A549 (cell line): ENCODE measurements around the gene PPP1R13L. TPM values are rescaled to one million over a fixed set of nuclear protein-coding genes. Genes with fewer than 3 reads are reported as not detected.
A peak's percentile ranks its signal among the peaks of the same experiment; 100 is the strongest.

Experiments used
- ATAC-seq, 2 experiments: fragments of 200-7000 bp in 1 of 2; fragments of >200 bp in 1 of 2; cut with Nextera tagmentation in 1 of 2; cut with Tn5 transposase in 1 of 2; 3 replicates each; pipeline versions ENCODE4 v1.8.0 to v1.9.1; 2018 to 2020; ENCODE audit warnings: mild to moderate bottlenecking in 1 of 2, moderate library complexity in 1 of 2
- CTCF ChIA-PET: fragments of 300-600 bp; sonication (Branson Sonifier 250); formaldehyde crosslinking; extraction: SDS; loops from one replicate; lab custom pipeline; 2021; ENCODE audit warnings: antibody characterized with exemption, inconsistent platforms; lab: Yijun Ruan, JAX
- POLR2A ChIA-PET: fragments of 350-600 bp; formaldehyde crosslinking; extraction: SDS; loops from one replicate; lab custom pipeline; 2021; ENCODE audit warnings: antibody characterized with exemption, inconsistent platforms; lab: Yijun Ruan, JAX
- DNase-seq, 2 experiments: peaks; one replicate each; pipeline versions ENCODE4 v3.0.0 to v3.0.0-alpha.2; 2011 to 2016; ENCODE audit warnings: low read depth in 1 of 2, low spot score in 1 of 2
- FAIRE-seq: peaks from 2 replicates; lab custom pipeline; 2011; peaks lifted over from hg19 to GRCh38; lab: Jason Lieb, UNC
- H3K27ac ChIP-seq, 2 experiments: fragments of >200 bp; sonication (Bioruptor Twin); formaldehyde crosslinking; 3 replicates each; pipeline ENCODE4 v1.5.1; 2016 to 2017
- H3K4me1 ChIP-seq: fragments of >200 bp; sonication (Bioruptor Twin); formaldehyde crosslinking; 3 replicates; pipeline ENCODE4 v1.6.1; 2016
- H3K4me2 ChIP-seq: fragments of >200 bp; sonication (Bioruptor Twin); formaldehyde crosslinking; 3 replicates; pipeline ENCODE4 v1.6.1; 2016
- H3K4me3 ChIP-seq: fragments of >200 bp; sonication (Bioruptor Twin); formaldehyde crosslinking; 3 replicates; pipeline ENCODE4 v1.5.1; 2016
- H3K9me3 ChIP-seq: fragments of >200 bp; sonication (Bioruptor Twin); formaldehyde crosslinking; 3 replicates; pipeline ENCODE4 v1.6.1; 2016
- CBX2 ChIP-seq: fragments of 200-600 bp; sonication (generic); IDR thresholded peaks from 2 replicates; pipeline ENCODE4 v1.6.1; 2016; ENCODE audit warnings: low read depth, mild to moderate bottlenecking, borderline replicate concordance
- CHD4 ChIP-seq: fragments of 200-600 bp; sonication (generic); IDR thresholded peaks from 2 replicates; pipeline ENCODE4 v1.6.1; 2016; ENCODE audit warnings: antibody characterized with exemption, mild to moderate bottlenecking, borderline replicate concordance
- E2F6 ChIP-seq: IDR thresholded peaks from 2 replicates; pipeline ENCODE4 v1.6.1; 2012; ENCODE audit warnings: low read depth, borderline replicate concordance
- ESRRA ChIP-seq: fragments of 150-350 bp; IDR thresholded peaks from 2 replicates; pipeline ENCODE4 v1.6.1; 2014; ENCODE audit warnings: mild to moderate bottlenecking, low read length, borderline replicate concordance
- FOSB ChIP-seq: fragments of 250-450 bp; sonication (Bioruptor Pico); IDR thresholded peaks from 2 replicates; pipeline ENCODE4 v1.5.0; 2020; ENCODE audit warnings: mild to moderate bottlenecking, moderate library complexity
- HDAC2 ChIP-seq: fragments of 200-600 bp; sonication (generic); IDR thresholded peaks from 2 replicates; pipeline ENCODE4 v1.6.1; 2016
- HEYL ChIP-seq: fragments of 250-450 bp; sonication (Bioruptor Pico); IDR thresholded peaks from 2 replicates; pipeline ENCODE4 v1.8.0; 2021; ENCODE audit warnings: mild to moderate bottlenecking, moderate library complexity
- HOXB5 ChIP-seq: fragments of 250-450 bp; sonication (Bioruptor Pico); IDR thresholded peaks from 2 replicates; pipeline ENCODE4 v1.5.0; 2020; ENCODE audit warnings: mild to moderate bottlenecking, moderate library complexity
- JUNB ChIP-seq: fragments of >200 bp; sonication (Bioruptor Twin); formaldehyde crosslinking; IDR thresholded peaks from 2 replicates; pipeline ENCODE4 v1.6.1; 2016
- KDM1A ChIP-seq: fragments of 200-600 bp; sonication (generic); IDR thresholded peaks from 2 replicates; pipeline ENCODE4 v1.6.1; 2016; ENCODE audit warnings: low read depth, mild to moderate bottlenecking
- MYC ChIP-seq: IDR thresholded peaks from 2 replicates; pipeline ENCODE4 v1.6.1; 2012; ENCODE audit warnings: mild to moderate bottlenecking, inconsistent platforms, low read length, improper control_type of control experiment, borderline replicate concordance
- NPAS2 ChIP-seq: fragments of 250-450 bp; sonication (Bioruptor Pico); IDR thresholded peaks from 2 replicates; pipeline ENCODE4 v1.8.0; 2022; ENCODE audit warnings: mild to moderate bottlenecking, moderate library complexity, borderline replicate concordance
- PHF8 ChIP-seq: fragments of 200-600 bp; sonication (generic); IDR thresholded peaks from 2 replicates; pipeline ENCODE4 v1.6.1; 2016; ENCODE audit warnings: low read depth, mild to moderate bottlenecking, antibody characterized with exemption, moderate library complexity, borderline replicate concordance
- POLR2AphosphoS2 ChIP-seq: conservative IDR thresholded peaks from 2 replicates; pipeline ENCODE4 v1.6.1; 2012; ENCODE audit warnings: low read length, improper control_type of control experiment, inconsistent platforms
- REST ChIP-seq: fragments of 200-600 bp; sonication (generic); IDR thresholded peaks from 2 replicates; pipeline ENCODE4 v1.6.1; 2016; ENCODE audit warnings: antibody characterized with exemption, mild to moderate bottlenecking, moderate library complexity
- RFX5 ChIP-seq: fragments of 450-650 bp; IDR thresholded peaks from 2 replicates; pipeline ENCODE4 v1.7.1; 2014; ENCODE audit warnings: antibody characterized with exemption, mild to moderate bottlenecking, moderate library complexity
- SMC3 ChIP-seq: fragments of >200 bp; sonication (Bioruptor Twin); formaldehyde crosslinking; IDR thresholded peaks from 3 replicates; pipeline ENCODE4 v1.6.1; 2018; ENCODE audit warnings: inconsistent platforms
- TP53 ChIP-seq: fragments of 250-450 bp; sonication (Bioruptor Pico); IDR thresholded peaks from 2 replicates; pipeline ENCODE4 v1.5.0; 2021; ENCODE audit warnings: mild to moderate bottlenecking, moderate library complexity
- ZC3H11A ChIP-seq: fragments of 450-650 bp; IDR thresholded peaks from 2 replicates; pipeline ENCODE4 v1.6.1; 2014; ENCODE audit warnings: antibody characterized with exemption, mild to moderate bottlenecking
- ZFP36 ChIP-seq: fragments of 450-650 bp; IDR thresholded peaks from 2 replicates; pipeline ENCODE4 v1.6.1; 2014; ENCODE audit warnings: borderline replicate concordance; ENCODE audit not compliant: partially characterized antibody
- ZSCAN20 ChIP-seq: fragments of 250-450 bp; sonication (Bioruptor Pico); IDR thresholded peaks from 2 replicates; pipeline ENCODE4 v1.8.0; 2022; ENCODE audit warnings: mild to moderate bottlenecking, moderate library complexity
- WGBS: methylation state at CpG from one replicate; pipeline ENCODE4 v1.1.6; 2017; ENCODE audit errors: missing lambda C conversion rate; 5-methylcytosine and 5-hydroxymethylcytosine counted together
- polyA plus RNA-seq, 4 experiments: library from polyadenylated mRNA; depleted of rRNA in 3 of 4; stranded (reverse); fragments of >200 nt; fragmentation: RNase III in 1 of 4; extraction: RNeasy Plus Mini Kit Qiagen cat#74134 plus additional on column Dnase treatment in 1 of 4; gene quantifications; 2 replicates in 3 of 4; 3 replicates in 1 of 4; pipeline ENCODE4 v1.2.3, GENCODE V29; 2011 to 2017
- TF ChIP-seq, protein P1 (sequence below): IDR thresholded peaks from 2 replicates; pipeline ENCODE4 v1.6.1; 2012
- TF ChIP-seq, protein P2 (sequence below): fragments of >200 bp; sonication (Bioruptor Twin); formaldehyde crosslinking; IDR thresholded peaks from 3 replicates; pipeline ENCODE4 v1.5.1; 2016

PPP1R13L gene
- polyA plus RNA-seq, 2 of the 4 experiments (the other 2 are of a cell fraction), result 3.2 to 18.9 TPM

DNA sequence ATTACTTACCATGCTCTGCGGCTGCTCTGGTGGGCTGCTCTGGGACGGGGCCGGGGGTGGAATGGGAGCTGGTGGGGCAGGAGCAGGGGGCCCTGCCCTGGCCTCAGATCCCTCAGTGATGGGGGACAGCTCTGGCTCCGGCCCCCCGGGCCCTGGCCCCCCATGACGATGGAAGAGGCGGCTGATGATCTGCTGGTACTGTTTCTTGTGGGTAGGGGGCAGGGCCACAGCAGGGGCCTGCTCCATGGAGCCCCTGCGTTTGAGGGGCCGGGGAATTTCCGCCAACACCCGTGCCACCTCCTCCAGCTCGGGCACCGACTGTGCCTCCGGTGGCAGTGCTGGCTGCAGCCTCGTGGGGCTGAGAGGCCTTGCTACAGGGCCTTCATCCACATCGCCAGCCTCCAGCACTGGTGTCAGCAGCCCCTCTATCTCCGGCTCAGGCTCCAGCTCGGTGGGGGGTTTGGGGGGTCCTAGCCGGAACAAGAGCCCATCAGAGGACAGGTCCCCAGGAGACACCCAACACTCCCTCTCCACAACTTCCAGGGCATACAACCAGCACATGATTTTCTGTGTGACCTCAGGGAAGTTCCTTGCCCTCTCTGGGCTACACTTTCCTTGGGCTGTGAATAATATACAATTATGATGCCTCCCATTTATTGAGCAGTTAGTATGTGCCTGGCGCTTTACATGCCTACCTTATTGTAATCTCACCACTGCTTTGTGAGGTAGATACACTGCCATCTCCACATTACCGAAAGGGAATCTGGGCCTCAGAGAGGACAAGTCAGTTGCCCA is 12.8 kb downstream of the PPP1R13L start:
- CTCF ChIA-PET, result interaction anchor here (0.6 to 6.4 kb wide), 4 partner anchors 10 to 560 kb away, joined by 3 to 94 read pairs (median 4); partner anchors contain the start of gene PPP1R13L
- DNase-seq (no peak), ATAC-seq (peak in 1 of 2 experiments; percentile 14; a peak in 2 of 6 replicates), FAIRE-seq (no peak)
- TF ChIP-seq KDM1A (0 out of 2 replicates have a peak, but pooled peaks have one; percentile 65), ZFP36 (peak; percentile 80), FOSB (no peak)
- H3K9me3 ChIP-seq, result no peaks in the 10 kb centered on the region
- H3K27ac ChIP-seq, result 0 out of 6 replicates have a peak overlapping the region, but pooled peaks of 1 of the 2 experiments have one; percentile 29
- POLR2A ChIA-PET, result no interaction called here
- H3K4me3 ChIP-seq, result no peak overlapping the region
- H3K4me1 ChIP-seq, result no peaks in the 10 kb centered on the region
- WGBS, result 88% methylated on average over 21 of the region's 21 CpGs
- no peak overlapping the region for H3K4me2 ChIP-seq

DNA sequence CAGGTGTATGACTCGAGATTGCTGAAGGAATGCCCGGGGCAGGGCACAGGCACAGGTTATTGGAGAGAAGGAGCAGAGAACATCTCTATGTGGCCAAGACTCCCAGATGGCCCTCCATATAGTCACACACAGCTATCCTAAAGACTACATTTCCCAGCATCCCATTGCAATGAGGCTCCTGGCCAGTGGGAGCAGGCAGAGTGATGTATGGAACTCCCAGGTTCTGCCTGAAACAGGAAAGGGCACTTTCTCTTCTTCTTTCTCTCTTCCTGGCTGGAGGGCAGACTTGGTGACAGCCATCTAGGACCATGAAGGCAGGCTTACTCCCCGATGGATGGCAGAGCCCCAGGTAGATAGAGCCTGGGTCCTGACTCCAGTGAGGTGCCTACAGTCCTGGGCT is 13.5 kb downstream of the PPP1R13L start:
- H3K27ac ChIP-seq, result 0 out of 6 replicates have a peak overlapping the region, but pooled peaks of 1 of the 2 experiments have one; percentile 29
- POLR2A ChIA-PET, result interaction anchor here (0.5 kb wide), 1 partner anchor 34 kb away, joined by 3 read pairs; no protein-coding TSS in a partner anchor
- H3K4me3 ChIP-seq, result no peak overlapping the region
- no peaks in the 10 kb centered on the region for H3K4me1 ChIP-seq
- 72% methylated on average over 3 of the region's 3 CpGs for WGBS
- FAIRE-seq, result peak; percentile 46
- CTCF ChIA-PET, result interaction anchor here (0.6 to 6.4 kb wide), 4 partner anchors 11 to 560 kb away, joined by 3 to 94 read pairs (median 4); partner anchors contain the start of gene PPP1R13L
- ATAC-seq, result peak; percentile 94 to 96
- DNase-seq, result peak in 1 of 2 experiments; percentile 62
- no peak overlapping the region for H3K4me2 ChIP-seq
- no peak for TF ChIP-seq KDM1A
- TF ChIP-seq HOXB5 (CRISPR knock-in tag), result no peak
- 0 out of 2 replicates have a peak, but pooled peaks have one; percentile 54 for TF ChIP-seq POLR2AphosphoS2
- TF ChIP-seq, protein P1, sequence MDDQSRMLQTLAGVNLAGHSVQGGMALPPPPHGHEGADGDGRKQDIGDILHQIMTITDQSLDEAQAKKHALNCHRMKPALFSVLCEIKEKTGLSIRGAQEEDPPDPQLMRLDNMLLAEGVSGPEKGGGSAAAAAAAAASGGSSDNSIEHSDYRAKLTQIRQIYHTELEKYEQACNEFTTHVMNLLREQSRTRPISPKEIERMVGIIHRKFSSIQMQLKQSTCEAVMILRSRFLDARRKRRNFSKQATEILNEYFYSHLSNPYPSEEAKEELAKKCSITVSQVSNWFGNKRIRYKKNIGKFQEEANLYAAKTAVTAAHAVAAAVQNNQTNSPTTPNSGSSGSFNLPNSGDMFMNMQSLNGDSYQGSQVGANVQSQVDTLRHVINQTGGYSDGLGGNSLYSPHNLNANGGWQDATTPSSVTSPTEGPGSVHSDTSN, result no peak
- no peak for TF ChIP-seq HEYL (CRISPR knock-in tag)
- no peak for TF ChIP-seq RFX5
- no peak for TF ChIP-seq NPAS2 (CRISPR knock-in tag)
- no peak for TF ChIP-seq ESRRA
- no peak for TF ChIP-seq ZSCAN20 (CRISPR knock-in tag)
- no peaks in the 10 kb centered on the region for H3K9me3 ChIP-seq

- Histone ChIP-seq H3K27ac (no peak overlapping the region), H3K4me1 (no peaks in the 10 kb centered on the region), H3K9me3 (no peaks in the 10 kb centered on the region), H3K4me2 (no peak overlapping the region), H3K4me3 (no peak overlapping the region)
- CTCF ChIA-PET, result interaction anchor here (1.3 to 3.4 kb wide), 2 partner anchors 18 to 93 kb away, joined by 4 to 17 read pairs; partner anchors contain the start of gene PPP1R13L
- no peak for TF ChIP-seq TP53 (CRISPR knock-in tag)
- TF ChIP-seq JUNB, result no peak
- TF ChIP-seq SMC3, result no peak
- TF ChIP-seq CHD4, result no peak
- no peak for TF ChIP-seq PHF8
- TF ChIP-seq MYC, result no peak
- no peak for TF ChIP-seq FOSB
- no peak for TF ChIP-seq ZC3H11A
- TF ChIP-seq, protein P2, sequence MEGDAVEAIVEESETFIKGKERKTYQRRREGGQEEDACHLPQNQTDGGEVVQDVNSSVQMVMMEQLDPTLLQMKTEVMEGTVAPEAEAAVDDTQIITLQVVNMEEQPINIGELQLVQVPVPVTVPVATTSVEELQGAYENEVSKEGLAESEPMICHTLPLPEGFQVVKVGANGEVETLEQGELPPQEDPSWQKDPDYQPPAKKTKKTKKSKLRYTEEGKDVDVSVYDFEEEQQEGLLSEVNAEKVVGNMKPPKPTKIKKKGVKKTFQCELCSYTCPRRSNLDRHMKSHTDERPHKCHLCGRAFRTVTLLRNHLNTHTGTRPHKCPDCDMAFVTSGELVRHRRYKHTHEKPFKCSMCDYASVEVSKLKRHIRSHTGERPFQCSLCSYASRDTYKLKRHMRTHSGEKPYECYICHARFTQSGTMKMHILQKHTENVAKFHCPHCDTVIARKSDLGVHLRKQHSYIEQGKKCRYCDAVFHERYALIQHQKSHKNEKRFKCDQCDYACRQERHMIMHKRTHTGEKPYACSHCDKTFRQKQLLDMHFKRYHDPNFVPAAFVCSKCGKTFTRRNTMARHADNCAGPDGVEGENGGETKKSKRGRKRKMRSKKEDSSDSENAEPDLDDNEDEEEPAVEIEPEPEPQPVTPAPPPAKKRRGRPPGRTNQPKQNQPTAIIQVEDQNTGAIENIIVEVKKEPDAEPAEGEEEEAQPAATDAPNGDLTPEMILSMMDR, result no peak
- no peak for TF ChIP-seq HDAC2
- no peak for TF ChIP-seq CBX2
- TF ChIP-seq REST, result no peak
- no peak for TF ChIP-seq KDM1A
- TF ChIP-seq E2F6, result no peak
- WGBS, result 88% methylated on average over 62 of the region's 75 CpGs
- DNase-seq, result no peak
- FAIRE-seq, result no peak
- POLR2A ChIA-PET, result no interaction called here
- peak in 1 of 2 experiments; percentile 15; a peak in 3 of 6 replicates for ATAC-seq
Observed at GRCh38 chr19:45385392-45386221, 19.3 kb downstream of the PPP1R13L start.
